GM19035 (cell line): ENCODE measurements around the gene TACR1.
"Not testable (repeated sequence)": the region's sequence is repeated elsewhere in the genome, so short reads cannot be mapped to it uniquely, and the experiment has no call there.

ENCODE experiments used
- ATAC-seq: cut with Tn5 transposase; IDR thresholded peaks from one replicate; pipeline ENCODE4 v1.9.1; 2021; ENCODE audit not compliant: unreplicated experiment

The TACR1 gene, protein sequence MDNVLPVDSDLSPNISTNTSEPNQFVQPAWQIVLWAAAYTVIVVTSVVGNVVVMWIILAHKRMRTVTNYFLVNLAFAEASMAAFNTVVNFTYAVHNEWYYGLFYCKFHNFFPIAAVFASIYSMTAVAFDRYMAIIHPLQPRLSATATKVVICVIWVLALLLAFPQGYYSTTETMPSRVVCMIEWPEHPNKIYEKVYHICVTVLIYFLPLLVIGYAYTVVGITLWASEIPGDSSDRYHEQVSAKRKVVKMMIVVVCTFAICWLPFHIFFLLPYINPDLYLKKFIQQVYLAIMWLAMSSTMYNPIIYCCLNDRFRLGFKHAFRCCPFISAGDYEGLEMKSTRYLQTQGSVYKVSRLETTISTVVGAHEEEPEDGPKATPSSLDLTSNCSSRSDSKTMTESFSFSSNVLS

DNA sequence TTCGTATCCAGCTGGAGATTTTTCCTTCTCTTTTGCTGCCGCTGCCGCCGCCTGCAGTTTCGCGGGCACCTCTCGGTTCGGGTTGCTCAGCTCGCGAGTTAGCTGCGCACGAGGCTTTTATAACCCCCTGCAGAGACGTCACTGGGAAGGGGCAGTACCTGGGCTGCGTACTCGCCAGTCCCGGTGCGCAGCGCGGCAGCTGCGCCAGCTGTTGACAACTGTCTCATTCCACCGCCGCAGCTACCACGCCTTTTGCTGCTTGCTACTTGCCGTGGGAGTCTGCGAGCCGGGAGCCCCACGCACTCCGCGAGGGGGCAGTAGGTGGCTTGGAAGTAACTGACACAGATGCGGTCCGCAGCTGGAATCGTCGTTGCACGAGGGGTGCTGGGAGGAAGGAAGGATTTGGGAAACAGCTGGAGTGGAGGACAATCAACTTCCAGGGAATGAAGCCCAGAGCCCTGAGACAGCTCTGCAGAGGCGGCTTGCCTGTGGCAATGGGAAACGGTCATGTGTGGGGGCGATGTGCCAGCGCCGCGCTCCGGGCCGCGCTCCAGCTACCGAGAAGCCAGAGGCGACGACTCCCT, at the start of gene TACR1:
Gene TACR1, minus strand, starts transcription at position 93 of the 584 bp plus-strand sequence. CDS start 586 bp downstream, outside the sequence.
- ATAC-seq = no peak

DNA sequence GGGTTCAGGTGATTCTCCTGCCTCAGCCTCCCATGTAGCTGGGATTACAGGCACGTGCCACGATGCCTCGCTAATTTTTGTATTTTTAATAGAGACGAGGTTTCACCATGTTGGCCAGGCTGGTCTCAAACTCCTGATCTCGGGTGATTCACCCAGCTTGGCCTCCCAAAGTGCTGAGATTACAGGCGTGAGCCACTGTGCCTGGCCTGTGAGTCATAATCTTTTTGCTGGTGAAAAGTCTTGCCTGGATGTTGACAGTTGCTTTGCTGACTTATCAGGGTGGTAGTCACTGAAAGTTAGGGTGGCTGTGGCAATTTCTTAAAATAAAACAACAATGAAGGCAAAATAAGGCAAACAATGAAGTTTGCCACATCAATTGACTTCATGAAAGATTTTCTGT, 49.3 kb upstream of the TACR1 start:
- not testable (repeated sequence) for ATAC-seq

DNA sequence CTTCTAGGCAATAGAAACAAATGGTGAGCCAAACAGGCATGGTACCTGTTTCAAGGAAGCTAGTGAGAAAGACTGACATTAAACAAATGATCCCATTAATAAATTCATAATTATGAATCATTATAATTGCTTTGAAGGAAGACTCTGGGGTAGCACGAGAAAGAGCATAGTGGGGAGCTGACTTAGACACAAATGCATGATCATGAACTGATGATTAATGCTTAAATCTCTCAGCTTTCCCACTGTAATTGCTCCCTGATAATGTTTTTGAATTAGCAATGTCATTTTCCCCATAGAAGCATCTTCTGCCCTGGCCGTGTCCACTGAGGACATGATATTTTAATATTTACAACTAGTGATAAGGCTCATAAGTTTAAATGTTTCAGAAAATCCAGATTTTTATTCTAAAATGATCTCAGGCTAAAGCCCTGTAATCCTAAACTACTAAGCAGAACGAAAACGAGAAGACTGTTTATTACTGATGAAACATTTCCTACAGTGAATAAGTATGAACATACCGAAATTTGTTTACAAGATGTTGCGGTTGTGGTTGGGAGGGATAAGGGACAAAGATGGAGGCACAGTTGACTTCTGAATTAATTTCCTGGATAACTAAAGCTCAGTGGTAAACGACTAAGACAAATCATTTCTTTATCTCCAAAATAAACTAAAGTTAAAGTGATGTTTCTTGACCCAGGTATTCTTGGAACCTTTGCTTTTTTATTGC, 47.3 kb upstream of the TACR1 start:
- ATAC-seq = no peak

DNA sequence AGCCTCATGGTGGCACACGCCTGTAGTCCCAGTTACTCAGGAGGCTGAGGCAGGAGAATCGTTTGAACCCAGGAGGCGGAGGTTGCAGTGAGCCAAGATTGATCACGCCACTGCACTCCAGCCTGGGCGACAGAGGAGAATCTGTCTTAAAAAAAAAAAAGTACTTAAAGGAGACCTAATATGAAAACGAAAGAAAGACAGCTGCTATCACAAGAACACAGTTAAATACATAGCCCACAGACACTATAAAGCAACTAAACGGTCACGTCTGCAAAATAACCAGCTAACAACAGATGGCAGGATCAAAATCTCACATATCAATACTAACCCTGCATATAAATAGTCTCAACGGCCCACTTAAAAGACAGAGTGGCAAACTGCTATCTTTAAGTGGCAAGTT, 43.9 kb upstream of the TACR1 start:
- ATAC-seq = no peak

DNA sequence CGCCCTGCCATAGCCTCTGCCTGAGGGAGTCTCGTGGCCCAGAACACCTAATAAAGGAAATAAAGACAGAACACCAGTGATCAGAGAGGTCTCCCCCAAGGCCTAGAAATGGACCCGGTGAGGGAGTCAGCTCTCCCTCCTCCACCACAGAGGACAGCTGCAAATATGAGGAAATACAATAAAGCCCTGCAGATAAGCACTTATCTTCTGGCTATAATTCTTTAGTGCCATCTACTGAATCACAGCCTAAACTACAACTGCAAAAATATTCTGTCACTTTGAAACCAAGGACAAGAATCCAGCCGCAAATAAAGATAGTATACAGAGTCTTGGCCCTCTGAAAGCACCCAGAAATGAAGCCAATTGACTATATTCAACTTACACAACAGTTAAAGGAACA, 42.4 kb upstream of the TACR1 start:
- no peak for ATAC-seq

DNA sequence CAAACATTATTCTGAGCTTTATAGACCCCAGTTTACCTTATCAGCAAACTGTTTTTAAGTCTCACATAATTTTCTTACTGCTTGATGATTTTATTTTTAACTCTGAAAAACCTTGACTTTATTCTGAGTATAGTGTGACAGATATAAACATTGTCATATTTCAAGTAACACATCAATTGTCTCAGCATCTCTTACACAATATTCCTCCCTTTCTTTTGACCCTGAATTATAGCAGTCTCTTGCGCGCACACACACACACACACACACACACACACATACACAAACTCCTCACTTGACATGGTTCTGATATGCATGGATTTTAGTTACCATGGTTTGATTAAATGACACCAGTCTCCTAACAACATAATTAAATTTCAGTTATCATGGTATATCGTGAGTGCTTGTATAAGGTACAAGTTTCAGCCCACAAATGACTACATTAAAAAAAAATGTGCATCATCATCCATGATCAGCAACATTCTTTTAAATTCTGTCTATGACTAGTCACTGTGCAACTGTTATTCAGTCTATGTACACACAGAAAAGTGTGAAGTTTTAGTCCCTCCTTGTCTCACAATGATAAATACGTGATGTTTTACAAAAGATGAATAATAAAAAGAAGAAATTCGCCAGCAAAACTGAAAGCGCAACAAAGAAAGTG, 39.5 kb upstream of the TACR1 start:
- ATAC-seq = no peak

DNA sequence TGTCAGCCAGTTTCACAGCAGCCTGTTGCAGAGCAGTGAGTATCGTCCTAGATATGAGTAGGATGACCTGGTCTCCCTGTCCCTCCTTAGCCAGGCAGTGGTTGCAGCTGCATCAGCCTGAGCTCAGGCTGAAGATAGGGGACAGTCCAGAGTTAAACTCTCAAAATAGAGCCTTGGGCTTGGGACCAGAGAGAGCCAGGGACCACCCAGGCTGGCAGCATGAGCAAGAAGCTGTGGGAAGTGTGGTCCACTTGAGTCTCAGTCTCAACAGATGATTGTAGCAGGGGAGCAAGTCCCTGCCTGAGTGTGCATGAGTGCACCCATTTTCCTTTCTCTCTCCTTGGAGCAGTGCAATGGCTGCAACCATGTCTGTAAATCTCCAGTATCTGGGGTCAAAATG, 38.0 kb upstream of the TACR1 start:
- no peak for ATAC-seq

DNA sequence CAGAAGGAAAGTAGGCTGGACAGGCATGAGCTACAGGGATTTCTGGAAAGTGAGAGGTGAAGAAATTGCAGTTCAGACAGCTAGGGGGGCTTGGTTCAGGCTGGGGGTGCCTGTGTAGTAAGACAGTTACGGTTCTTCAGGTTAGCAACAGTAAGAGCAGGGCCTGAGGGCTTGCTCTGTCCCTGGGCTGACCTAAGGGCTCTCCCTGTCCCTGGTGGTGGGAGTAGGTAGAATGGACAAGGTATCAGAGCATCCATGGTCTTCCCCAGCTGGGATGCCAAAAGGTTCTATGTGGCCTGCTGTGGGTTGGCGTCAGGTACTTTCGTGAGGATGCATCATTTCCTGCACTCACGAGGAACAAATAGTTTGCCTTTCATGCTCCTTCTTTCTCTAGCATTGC, 34.6 kb upstream of the TACR1 start:
- no peak for ATAC-seq

DNA sequence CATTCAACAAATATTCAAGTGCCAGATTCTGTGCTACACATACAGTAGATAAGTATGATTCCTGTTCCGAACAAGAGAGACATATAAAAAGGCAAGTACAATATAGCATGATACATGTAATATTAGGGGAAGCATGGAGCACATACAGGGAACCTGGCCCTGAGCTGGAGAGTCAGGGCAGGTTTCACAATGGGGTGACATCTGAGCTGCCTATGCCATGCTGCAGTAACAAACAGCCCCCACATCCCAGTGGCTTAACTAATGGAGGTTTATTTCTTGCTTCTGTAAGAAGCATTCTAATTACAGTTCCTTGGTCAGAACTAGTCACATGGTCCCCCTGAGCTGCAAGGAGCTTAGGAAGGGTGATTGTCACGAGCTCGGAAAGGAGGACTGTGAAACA, 27.3 kb upstream of the TACR1 start:
- ATAC-seq = no peak

DNA sequence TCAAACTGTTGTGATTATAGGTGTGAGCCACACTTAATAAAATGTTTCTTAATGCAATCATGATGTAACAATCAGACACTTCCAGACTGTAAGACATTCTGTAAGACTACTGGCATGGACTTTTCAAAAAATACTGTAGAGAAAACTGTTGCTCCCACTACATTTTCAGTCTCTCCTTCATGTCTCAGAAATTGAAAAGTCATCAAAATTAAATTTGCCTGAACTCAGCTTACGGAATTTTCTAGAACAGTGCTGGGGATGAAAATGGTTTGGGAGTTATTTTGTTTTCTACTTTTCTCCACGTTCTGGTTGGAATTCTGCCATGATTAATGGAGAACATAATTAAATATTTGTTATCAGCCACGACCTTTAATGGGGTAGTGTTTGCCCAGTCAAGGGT, 26.8 kb upstream of the TACR1 start:
- ATAC-seq = no peak

DNA sequence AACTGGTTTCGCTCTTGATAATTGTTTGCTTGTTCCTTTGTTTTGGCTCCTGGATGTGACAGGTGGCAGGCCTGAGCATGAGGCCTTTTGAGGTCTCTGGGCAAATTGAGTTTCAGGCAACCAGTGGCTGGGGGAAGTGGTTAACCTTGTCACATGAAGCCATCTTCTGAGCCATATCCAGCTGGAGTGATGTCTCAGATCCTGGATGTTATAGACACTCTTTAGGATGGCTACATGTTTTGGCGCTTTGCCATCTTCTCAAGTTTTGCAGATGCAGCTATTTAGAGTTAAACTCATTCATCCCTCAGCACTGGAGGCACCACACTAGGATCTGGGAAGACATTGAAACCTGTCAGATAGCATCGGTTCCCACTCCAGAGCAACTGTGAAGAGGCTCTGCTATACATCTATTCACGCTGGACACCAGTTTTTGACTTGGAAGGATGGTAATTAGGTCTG, 25.3 kb upstream of the TACR1 start:
- no peak for ATAC-seq

DNA sequence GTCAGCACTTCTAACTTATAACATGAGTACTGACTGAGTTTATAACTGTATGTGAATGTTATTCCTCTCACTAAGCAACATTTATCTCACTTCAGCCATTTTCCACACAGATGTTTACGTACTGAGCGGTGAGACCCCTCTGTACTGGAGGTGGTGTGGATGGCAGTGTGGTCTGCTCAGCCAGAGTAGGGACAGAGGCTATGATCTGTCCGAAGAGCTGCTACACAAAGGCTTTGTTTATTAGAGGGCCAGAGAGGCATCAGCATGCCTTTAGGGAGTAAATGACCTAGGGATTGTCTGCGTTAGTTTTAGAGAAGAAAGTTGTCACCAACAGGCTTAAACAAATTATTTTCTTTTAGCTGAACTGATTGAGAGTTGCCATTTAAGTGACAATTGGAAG, 23.2 kb upstream of the TACR1 start:
- ATAC-seq = no peak

DNA sequence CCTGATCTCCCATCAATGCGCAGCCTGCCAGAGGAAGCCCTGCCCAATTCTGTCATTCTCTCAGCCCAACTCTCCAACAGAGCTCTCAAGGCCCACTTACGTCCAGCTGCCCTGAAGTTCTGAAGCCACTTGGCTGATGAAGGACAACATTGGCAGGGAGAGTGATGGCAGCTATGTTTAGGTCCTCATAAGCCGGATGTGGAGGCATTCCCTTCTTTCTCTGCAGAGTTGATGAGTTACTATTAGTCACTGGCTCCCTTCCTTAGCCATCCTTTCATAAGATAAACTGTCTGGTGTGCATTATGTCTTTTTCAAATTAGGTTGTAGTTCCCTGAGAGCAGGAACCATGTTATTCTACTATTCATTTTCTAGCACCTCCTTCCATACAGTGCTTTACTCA, 22.5 kb upstream of the TACR1 start:
- ATAC-seq = no peak

DNA sequence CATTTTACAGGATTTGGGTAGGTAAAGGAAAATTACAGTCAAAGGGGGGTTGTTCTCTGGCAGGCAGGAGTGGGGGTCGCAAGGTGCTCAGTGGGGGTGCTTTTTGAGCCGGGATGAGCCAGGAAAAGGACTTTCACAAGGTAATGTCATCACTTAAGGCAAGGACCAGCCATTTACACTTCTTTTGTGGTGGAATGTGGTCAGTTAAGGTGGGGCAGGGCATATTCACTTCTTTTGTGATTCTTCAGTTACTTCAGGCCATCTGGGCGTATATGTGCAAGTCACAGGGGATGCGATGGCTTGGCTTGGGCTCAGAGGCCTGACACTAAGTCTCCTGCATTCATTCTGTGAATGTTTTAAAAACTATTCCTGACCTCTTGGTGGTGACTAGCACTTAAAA, 19.9 kb upstream of the TACR1 start:
- not testable (repeated sequence) for ATAC-seq

DNA sequence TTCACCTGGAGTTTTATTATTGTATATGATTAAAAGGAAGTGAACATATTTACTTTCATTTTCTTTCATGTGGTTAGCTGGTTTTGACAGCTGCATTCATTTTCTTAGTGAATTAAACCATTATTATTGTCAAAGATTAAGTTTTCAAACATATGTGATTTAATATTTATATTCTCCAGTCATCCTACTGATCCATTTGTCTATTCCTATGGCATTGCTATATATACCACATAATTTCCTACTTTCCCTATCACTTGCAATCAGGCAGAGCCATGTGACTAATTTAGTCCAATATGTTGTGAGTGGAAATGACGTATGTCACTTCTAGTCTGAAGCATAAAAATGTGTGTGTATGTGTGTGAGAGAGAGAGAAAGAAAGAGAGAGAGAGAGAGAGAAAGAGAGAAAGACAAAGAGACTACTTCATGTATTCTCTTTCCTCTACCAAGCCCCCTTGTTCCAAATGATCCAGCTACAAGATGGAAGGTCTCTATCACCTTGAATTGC, 12.0 kb upstream of the TACR1 start:
- no peak for ATAC-seq

DNA sequence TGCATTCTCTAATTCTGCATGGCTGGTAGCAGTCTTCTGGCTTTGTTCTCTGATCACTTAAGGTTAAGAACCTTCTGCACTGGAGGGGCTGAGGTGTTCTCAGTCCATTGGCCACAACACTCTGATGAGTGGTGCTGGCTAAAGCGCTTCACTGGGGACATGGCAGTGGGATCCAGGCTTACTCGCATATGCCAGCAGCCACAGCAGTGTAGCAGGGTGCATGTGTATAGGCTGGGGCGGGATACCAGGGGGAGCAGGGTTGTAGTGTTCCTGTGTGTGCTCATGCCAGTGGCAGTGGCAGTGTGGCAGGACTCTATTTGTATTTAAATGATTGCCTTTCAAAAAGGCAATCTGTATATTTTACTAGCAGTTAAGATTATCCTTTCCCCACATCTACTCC, 11.1 kb upstream of the TACR1 start:
- ATAC-seq = no peak

DNA sequence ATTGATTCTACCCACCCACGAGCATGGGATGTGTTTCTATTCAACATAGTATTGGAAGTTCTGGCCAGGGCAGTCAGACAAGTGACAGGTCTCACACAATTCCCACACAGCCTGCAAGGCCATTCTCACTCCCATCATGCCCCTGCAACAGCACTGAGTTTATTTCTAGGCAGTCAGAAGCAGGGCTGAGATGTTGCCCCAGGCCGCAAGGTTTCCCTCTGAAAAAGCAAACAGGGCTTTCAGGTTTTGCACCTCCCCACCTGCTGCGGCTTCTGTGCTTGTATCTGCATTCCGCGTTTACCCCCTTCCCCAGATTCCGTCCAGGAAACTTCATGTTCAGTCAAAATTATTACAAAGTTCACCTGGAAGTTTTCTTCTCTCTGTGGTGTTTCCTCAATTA, 9.4 kb upstream of the TACR1 start:
- no peak for ATAC-seq

DNA sequence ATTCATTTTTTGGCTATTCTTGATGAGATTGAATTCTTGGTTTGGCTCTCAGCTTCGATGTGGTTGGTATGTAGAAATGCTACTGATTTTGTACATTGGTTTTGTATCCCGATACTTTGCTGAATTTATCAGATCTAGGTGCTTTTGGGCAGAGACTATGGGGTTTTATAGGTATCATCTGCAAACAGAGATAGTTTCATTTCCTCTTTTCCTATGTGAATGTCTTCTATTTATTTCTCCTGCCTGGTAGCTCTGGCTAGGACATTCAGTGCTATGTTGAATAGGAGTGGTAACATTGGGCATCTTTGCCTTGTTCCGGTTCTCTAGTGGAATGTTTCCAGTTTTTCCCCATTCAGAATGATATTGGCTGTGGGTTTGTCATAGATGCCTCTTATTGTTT, 5.5 kb upstream of the TACR1 start:
- ATAC-seq = no peak

DNA sequence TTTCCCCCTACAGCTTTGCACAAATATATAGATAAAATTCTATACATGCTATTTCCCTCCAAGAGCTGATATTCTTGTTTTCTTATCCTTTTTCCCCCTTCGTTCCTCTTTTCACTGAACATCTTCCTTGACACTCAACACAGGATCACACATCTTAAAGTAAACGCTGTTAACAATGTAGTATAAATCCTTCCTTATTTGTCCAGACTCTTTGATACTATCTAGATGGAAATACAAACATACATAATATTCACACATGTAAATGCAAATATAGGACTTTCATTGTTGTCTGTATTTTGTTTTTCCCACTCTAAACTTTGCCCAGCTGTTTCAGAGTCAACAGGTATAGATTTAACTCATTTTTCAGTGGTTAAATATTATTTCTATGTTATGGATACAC, 3.0 kb upstream of the TACR1 start:
- no peak for ATAC-seq

DNA sequence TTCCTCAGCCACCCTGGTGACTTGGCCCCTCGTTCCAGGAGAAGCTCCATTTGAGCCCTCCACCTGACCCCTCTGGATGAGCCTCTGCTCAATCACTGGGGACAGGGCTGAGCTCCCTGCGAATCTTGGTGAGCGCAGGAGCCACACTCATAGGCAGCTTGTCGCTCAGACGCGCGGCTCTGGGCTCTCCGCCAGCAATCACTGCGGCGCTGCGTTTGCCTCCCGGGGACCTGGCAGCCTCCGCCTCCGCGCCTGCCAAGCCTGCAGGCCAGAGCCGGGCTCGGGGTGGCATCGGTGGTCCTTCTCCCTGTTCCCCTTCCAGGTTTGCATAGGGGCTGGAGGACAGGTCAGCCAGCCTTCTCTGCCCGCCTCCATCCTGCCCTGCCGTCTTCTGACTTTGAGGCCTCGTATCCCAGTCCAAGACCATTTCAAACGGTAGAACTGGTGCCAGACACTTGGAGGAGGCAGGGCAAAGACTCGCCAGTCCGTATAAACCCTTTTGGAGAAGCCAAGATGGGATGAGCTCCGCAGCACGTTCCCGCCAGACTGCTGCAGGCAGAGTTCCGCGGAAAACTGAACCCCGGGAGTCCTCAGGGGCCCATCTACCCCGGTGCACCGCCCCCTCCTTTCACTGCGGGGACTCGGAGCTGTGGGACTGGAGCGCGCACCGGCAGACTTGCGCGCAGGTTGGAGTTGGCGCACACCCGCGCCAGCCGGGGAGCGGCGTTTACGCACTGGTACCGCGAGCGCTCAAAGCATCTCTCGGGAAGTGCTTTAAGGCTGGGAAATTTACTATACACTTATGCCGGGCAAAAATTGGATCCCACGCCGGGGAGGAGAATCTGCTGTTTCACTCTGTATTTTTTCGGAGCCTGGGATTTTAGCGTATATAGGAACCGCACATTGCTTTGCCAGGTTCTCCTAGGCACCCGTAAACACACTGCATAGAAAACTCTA, 1.1 kb upstream of the TACR1 start:
- ATAC-seq = no peak
